HG02588 (cell line): ENCODE measurements around the gene LOXHD1.

Experiments
- ATAC-seq: cut with Tn5 transposase; IDR thresholded peaks from one replicate; pipeline ENCODE4 v1.9.1; 2021; ENCODE audit warnings: mild to moderate bottlenecking, moderate library complexity; ENCODE audit not compliant: unreplicated experiment

Gene LOXHD1

DNA sequence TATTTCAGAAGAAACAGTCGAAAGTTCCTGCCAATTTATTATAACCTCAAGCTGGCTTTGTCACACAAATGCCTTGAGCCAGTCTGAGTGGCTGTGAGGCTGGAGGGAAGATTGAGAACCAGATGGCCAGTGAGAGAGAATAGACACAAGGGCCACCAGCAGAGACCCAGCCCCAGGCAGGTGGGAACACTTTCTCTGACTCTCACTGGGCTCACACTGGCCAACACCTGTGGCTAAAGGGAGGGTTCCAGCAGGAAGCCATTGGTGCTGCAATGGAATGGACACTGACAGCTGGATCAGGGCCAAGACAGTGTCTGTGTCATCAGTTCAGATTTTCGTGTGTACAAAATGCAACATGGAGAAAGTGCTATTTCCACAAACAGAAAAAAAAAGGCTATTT is 29.9 kb downstream of the LOXHD1 start:
- ATAC-seq, result no peak

DNA sequence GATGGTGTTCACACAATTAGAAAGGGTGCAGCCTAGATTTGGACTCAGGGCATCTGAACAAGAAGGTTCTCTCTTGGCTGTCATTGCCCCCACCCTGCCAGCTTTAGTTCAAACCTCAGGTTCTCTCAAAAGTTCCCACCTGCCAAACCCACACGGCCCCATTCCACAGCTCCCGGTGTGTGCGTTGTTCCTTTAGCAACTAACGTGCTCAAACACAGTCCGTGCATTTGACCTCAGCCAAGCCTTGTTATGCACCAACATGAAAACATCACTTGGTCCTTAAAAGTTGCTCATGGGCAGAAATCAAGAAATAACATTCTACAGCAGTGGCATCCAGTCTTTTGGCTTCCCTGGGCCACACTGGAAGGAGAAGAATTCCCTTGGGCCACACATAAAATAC is 32.0 kb downstream of the LOXHD1 start:
- no peak for ATAC-seq

DNA sequence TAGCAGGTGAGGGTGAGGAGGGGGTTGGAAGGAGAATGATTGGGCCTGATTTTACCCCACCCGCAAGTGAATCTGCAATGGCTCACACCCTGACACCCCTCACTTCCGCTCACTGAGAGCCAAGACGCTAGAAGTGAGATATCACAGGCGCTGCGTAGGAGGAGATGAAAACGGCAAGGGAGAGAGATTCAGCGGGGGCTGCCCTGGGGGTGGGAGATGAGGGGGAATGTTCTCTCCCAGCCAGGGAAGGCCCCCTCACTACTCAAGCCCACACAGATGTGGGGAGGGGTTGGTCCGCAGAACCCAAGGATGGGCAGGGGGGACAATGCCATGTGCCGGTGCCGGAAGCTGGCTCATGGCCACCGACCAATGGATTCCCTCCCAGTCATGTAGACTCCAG is 32.9 kb downstream of the LOXHD1 start:
- ATAC-seq, result no peak

DNA sequence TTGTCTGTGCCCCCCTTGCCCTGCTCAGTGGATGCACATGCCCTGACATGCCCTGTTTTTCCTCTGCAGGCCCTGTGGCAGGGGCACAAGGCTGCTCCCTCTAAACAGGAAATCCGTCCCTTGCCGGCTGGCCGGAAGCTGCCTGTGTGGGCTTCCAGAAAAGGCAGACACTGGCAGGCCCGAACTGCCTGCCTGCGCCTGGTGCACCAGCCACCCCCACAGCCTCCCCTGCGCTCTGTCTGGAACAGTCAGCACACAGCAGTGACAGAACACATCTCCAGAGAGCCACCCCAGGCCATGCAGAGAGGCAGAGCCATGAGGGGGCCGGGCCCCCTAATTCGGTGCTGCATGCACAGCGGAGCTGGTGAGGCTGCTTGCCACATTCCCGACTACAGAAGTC is 33.5 kb downstream of the LOXHD1 start:
- no peak for ATAC-seq

DNA sequence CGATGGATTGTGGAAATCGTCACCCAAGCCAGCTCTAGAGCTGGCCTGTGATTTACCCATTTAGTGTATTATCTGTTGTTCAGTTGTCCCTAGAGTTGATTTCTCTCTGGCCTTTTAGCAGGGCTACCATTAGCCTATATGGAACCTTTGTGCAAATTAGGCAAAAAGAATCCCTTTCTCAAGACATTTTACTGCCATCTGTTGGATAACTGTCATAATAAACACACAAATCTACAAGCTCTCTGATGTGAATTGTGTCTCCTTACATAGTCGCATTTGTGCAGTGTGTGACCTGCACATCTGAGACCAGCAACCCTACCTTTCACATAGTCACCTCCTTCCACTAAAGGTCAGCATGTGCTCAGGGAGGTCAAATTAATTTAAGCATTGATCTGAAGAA is 34.0 kb downstream of the LOXHD1 start:
- no peak for ATAC-seq

DNA sequence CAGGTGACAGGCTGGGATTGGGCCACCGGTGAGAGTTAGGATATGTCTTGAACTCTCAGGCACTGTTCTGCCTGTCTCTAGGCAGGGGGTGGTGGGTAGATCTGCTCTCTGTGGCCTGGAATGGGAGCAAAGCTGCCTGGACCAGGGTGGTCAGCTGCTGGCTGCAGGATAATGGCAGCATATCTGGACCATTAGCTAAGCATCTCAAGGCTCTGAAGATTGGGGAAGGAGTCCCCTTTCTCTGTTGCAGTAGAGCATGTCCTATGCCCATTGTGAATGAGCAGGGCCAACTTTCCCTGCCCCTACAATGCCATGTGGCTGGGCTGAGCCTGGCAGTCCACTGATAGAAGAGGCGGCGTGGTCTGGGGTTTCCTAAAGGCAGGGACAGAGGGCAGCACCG is 34.6 kb downstream of the LOXHD1 start:
- no peak for ATAC-seq

DNA sequence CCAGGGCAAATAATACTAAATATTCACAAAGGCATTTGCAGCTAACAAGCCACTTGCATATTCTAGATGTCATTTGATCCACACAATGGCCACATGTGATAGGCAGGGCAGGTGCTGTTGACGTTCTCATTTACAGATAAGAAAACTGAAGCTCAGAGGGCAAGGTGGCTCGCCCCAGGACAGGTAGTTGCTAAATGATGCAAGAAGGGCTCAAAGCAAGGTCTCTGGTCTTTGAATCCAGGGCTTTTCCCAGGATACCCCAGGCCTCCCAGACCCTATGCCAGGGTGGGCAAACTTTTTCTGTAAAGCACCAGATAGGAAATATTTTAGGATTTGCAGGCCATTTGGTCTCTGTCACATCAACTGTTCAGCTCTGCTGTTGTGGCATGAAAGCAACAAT is 35.1 kb downstream of the LOXHD1 start:
- ATAC-seq, result no peak

DNA sequence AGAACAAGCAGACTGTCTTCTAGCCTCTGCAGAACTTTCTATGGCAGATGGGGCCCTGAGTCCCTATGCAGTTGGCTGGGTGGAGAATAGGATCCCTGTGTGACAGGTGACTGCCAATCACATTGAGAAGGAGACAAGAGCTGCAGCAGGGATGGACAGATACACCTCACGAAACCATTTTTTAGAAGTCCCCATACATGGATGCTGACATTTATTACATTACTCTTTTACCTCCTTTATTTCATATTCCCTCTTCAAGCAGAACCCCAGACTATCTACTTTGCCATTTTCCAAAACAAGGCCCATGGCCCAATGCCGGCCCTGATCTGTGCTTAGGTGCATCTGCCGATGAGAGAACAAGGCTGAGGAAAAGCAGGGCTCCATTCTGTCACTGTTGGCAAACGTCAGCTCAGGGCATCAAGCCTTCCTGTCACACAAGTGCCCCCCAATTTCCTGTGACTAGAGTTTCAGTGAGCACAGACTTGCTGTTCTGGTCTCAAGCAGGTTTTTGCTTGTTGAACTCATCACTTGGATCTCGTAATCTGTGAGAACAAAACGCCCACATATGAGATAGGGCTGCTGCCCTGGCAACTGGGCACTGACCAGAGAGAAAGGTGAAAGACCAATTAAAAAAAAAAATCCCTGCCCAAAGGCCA is 35.8 kb downstream of the LOXHD1 start:
- ATAC-seq, result no peak

DNA sequence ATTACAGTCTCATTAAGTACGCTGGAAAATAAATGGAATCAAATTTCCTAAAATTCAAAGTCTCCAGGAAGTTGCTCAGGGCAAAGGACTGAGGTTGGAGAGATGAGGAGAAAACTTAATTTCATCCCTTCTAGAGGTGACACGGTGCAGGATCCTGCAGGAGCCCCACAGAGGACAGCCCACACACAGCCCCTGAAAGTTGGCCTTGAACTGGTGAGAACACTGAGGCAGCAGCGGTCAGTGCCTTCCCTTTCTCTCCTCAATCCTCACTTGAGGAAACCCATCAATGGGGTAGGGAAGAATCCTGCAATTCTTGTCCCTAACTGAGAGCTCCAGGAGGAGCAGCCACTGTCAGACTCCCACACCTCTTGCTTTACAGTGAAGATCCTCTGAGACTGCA is 37.5 kb downstream of the LOXHD1 start:
- no peak for ATAC-seq

DNA sequence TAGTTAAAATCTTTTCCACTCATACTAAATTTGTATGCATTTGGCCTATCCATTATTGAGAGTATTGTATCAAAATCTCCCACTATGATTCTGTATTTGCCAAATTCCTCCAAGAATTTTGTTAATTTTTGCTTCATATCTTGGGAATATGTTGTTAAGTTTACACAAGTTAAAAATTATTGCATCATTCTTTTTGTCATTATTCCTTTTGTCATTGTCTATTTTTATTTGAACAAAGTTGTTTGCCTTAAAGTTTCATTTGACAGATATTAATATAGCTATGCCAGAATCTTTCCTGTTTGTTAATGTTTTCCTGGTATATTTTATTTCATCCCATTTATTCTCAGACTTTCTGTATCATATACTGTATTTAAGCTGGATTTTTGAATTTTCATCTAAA is 41.3 kb downstream of the LOXHD1 start:
- ATAC-seq, result no peak

DNA sequence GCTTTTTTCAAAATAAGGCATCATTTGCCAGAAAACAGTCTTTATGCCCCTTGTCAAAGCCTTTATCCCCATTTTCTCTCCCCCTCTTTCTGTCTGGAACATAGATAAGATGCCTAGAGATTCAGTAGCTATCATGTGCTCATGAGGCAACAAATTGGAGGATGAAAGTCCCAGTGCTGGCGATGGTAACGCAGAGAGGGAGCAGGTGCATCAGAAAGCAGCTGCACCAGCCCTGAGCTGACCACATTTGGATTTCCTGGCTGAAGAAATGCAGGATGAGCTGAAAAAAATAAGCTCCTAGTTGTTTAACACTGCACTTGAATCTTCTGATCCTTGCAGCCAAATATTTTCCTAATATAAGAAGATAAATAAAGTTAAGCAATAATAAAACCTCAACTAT is 48.0 kb downstream of the LOXHD1 start:
- ATAC-seq, result no peak

DNA sequence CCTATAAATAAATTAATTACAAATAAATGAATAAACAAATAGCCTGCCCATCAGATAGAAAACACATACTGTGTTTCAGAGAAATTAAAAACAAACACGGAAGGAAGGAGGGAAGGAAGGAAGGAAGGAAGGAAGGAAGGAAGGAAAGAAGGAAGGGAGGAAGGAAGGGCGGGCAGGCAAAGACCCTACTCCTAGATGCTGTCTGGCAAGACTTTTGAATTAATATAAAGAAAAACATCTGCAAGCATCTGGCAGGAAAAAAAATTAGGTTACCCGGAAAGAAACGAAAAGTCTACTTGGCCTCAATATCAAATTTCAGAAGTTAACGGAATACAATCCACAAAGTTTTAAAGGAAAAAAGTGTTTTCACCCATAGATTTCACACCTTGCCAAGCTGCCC is 49.1 kb downstream of the LOXHD1 start:
- ATAC-seq, result no peak

DNA sequence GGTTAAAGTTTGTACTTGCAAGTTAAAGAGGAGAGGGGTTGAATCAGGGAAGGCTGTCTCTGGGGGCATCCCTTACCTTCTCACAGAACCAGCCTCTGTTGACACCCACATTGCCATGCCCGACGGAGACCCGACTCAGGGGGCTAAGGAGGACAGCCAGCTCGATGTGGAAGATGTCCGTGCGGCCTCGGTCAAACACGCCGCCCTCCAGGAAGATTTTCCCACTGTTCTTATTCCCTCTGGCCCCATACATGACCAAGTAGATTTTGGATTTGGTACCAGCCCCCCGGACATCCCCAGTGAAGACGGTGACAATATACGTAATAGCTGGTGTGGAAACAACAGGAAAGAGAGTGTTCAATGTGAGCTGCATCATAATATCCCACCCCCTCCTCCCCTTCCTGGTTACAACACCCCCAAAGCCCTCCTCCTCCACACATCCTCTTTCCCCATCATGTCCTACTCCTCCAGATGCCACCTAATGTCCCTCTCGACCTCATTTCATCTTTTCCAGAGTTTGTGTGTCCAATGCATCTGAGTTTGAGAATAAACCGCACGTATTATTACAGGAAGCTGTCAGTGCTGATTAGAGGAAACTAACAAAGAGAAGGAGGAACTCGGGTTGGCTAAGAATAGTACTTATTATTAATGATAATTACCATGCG is 55.7 kb downstream of the LOXHD1 start:
- no peak for ATAC-seq

DNA sequence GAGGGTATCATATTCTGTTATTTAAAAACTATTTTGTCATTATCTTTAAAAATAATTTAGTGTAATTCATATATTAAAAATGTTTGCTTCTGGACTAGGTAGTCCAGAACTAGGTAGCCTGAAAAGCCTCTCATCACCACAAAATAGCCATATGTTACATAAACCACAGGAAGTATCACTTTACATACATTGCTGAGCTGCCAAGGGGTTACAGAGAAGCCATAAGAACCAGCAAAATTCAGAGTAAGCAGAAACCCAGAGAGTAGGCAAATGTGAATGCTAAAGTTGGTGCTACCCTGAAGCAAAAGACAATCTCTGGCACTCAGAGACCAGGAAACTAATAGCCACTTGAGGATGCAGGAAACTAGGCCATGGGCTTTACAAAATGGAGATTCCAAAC is 60.9 kb downstream of the LOXHD1 start:
- ATAC-seq, result no peak

DNA sequence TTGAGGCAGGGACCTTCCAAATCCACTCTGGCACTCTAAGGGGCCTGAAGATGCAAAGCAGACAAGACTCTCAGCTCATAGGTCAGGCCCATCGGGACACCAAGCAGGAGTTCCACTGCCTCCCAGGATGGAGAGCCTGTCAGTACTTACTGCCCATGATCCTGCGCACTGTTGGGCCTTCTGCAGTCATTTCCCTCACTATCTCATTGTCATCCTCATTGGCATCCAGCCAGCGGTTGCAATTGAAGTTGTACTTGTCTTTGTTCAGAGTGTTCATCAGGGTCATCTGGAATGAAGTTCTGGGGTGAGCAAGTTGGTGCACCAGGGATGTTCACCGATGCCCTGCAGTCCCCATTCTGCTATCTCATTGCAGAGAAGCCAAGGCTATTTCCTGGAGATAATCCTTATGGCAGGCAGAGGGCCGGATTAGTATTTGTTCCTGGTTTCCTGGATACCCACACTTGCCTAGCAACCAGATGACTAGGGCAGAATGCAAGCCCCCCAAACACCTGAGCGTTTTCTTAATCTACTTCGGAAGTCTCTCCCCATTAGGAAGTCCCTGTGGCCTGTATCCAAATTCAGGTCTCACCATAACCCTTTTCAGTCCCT is 65.1 kb downstream of the LOXHD1 start:
- no peak for ATAC-seq

DNA sequence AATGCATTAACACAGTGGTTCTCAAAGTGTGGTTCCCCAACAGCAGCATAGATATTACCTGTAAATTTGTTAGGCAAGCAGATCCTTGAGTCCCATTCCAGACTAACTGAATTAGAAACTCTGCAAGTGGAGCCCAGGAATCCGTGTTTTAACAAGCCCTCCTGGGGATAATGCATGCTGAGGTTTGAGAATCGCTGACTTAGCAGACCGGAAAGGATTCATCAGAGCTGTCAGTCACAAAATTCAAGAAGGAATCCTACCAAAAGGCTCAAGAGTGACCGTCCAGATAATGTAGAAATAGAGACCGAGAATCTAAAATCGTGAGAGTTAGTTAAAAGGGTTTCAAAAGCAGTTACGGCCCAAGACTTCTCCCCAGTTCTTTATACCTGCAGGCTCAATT is 66.9 kb downstream of the LOXHD1 start:
- ATAC-seq, result no peak

DNA sequence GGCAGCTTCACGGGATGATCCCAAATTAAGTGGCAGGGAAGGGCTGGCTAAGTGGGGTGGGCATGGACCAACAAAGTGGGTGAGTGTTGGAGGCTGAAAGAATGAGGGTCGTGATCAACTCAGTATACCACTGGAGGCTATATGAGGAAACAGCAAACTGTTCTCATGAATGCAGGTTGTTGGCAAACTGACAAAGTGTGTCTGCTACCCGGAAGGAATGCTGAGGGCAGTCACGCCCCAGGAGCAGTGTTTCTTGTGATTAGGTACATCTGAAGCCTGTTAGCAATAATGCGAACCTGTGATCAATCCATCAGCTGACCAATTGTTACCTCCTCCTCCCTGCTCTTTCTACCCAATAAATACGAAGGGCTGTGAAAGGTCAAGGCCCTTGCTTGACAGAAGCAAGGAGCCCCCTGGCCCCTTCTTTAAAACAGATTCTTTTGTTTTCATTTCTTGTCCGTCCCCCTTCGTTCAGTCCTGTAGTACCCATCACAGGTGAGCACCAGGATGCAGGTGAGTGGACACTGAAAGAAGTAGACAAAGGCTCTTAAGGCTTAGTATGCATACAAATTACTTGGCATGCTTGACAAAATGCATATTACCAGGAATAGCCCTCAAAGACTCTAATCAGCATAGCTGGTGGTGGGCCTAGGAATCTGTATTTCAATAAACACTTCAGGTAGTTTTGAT is 67.9 kb downstream of the LOXHD1 start:
- ATAC-seq, result no peak

DNA sequence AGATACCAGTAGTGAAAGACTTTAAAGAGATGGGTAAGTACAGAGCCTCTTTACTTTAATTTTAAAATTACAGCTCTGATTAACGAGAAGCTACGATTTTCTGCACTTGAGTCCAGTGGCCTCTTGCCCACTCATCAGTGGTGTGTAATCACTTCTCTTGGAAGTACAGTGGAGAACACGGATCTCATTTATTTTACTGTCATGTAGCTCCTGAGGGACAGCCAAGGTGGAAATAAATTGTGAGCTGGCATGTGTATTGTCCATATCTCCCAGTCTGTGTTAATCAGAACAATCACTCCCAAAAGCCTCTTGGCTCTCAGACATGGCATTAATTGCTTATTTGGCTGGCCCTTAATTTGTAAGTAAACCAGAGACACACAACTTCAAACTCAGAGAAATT is 69.4 kb downstream of the LOXHD1 start:
- no peak for ATAC-seq

DNA sequence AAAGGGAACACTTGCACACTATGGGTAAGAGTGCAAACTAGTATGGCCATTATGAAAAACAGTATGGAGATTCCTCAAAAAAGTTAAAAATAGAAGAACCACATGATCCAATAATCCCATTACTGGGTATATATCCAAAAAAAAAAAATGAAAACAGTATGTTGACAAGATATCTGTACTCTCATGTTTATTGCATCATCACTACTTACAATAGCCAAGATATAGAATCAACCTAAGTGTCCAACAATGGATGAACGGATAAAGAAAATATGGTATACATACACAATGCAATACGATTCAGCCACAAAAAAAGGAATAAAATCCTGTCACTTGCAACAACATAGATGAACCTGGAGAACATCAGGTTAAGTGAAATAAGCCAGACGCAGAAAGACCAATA is 73.3 kb downstream of the LOXHD1 start:
- ATAC-seq, result no peak

DNA sequence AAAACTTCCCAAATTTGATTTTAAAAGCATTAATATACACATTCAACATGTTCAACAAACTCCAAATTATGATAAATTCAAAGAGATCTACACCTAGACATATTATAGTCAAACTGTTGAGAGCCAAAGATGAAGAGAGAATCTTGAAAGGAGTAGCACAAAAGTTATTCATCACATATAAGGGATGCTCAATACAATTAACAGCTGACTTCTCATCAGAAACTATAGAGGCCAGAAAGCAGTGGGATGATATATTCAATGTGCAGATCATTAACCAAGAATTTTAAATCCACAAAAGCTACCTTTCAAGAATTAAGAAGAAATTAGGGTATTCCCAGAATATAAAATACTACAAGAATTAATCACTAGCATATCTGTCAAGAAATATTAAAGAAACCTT is 75.4 kb downstream of the LOXHD1 start:
- no peak for ATAC-seq

DNA sequence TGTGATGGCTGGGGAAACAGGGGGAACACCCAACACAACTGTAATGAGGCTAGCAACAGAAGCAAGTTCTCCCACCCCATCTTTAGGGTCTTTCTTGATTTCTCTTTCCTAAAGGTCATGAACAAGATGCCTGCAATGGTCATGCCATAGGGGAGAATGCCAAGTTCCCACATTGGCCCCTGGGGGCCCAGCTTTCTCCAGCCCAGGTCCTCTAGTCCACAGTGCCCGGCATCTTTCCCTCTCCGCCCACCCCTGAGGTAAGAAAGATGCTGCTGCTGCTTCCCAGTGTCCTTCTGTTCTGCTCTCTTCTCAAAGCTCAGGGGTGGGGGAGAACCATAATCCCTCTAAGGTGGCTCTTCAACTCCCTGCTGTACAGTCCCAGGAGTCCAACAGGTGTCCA is 78.0 kb downstream of the LOXHD1 start:
- no peak for ATAC-seq

DNA sequence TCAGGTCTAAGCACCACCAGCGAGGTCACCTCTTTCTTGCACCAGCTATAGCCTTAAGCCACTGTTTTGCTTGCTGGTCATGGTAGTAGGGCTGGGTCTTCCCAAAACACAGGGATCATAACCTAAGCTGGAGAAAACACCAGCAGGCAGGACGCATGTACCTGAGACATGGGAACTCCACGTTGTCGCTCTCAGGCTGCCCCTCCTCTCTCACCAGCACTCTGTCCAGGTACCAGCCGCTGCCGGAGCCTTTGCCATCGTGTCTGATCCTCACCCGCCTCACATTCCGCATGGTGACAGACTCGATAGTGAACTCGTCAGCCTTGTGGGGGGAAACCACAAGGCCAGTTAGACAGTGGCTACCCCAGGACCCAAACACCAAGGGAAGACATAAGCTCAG is 79.5 kb downstream of the LOXHD1 start:
- ATAC-seq, result no peak
